Hippocampal formation (tissue), 2 donors: ENCODE measurements around the gene OR10S1.
"Not testable (repeated sequence)": the region's sequence is repeated elsewhere in the genome, so short reads cannot be mapped to it uniquely, and the experiment has no call there.

Source experiments
- DNase-seq, 2 donors: peaks; one replicate each; lab custom pipeline; 2025; lab: John Stamatoyannopoulos, UW

OR10S1 gene

DNA sequence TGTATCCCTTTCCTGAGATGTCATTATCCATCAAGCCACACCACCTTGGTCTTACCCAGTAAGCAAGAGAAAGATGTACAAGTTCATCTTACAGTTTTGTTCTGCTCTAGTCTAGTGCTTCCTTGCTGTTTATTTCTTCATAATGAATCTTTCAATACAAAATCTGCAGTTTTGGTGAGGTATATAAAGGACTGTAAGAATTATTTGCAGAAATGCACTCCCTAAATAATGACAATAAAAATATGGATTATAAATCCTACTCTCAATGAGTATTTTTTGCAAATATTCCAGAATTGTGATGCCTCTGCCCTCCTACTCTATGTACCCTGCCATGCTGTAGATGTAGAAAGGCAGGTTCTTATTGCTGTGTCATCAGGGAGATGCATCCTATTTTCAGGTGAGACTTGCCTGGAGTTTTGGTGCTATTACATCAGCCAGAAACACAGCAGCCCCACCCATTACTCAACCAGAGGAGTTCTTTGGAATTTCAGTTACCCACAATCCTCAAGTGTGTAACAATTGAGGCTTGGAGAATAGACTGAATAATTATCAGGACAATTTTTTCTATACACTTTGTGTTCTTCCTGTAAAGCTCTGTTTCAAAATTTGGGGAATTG, at the start of gene OR10S1:
TSS of gene OR10S1 (minus strand) at position 51 of the 617 bp plus-strand sequence. CDS start 117 bp downstream, outside the sequence.
- DNase-seq = no peak

GRCh38 chr11:124026498-124026897, 48.9 kb upstream of the OR10S1 start, which contains the start of gene OR10G8:
Gene OR10G8, plus strand, starts transcription at chr11:124026798. Its CDS starts 2,825 bp downstream, at chr11:124029623.
- no peak for DNase-seq

- DNase-seq = not testable (repeated sequence)
These were observed 38.3 kb upstream of the OR10S1 start for GRCh38 chr11:124015837-124016236.

- no peak for DNase-seq
These were observed 35.1 kb upstream of the OR10S1 start, which contains the start of gene OR10G4 for GRCh38 chr11:124012697-124013096. Gene OR10G4, plus strand, starts transcription at chr11:124012997. Its CDS starts 2,578 bp downstream, at chr11:124015575.

DNA sequence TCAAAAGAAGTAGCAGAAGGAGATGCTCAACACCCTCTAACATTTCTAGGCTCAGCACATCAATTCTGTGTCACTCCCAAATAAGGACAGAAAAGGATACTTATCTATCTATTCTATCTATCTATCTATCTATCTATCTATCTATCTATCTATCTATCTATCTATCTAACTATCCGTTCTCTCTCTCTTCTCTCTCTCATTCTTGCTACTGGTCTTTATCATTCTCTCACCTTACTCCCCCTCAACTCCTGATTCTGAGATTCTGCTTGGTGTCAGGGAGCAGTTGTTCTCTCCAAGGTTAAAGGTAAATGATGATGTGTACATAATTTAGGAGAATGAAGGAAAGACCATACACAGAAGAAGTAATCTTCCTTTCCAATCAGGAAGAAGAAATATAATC, 17.5 kb upstream of the OR10S1 start, which contains the start of gene OR10G6:
TSS of gene OR10G6 (minus strand) at position 43 of the 400 bp plus-strand sequence. CDS start at position 43, 0 bp downstream.
- DNase-seq = no peak

DNA sequence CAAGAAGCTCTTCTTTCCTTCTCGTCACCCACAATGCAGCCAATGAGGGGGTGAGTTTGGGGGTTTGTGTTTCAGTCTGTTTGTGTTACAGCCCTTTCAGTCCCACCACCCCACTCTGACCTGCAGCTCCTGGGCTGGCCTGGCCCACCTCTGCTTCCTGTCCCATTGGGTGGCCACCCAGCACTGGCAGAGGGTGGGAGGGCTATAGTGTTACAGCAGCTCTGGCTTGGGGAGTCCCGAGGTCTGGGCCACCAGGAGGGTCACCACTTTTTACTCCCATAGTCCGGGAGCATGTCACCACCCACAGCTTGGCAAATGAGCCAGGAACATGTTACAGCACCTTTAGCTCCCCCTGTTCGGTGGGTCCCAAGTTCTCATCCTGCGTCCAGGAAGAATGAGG, 1.7 kb upstream of the OR10S1 start:
- no peak for DNase-seq

DNA sequence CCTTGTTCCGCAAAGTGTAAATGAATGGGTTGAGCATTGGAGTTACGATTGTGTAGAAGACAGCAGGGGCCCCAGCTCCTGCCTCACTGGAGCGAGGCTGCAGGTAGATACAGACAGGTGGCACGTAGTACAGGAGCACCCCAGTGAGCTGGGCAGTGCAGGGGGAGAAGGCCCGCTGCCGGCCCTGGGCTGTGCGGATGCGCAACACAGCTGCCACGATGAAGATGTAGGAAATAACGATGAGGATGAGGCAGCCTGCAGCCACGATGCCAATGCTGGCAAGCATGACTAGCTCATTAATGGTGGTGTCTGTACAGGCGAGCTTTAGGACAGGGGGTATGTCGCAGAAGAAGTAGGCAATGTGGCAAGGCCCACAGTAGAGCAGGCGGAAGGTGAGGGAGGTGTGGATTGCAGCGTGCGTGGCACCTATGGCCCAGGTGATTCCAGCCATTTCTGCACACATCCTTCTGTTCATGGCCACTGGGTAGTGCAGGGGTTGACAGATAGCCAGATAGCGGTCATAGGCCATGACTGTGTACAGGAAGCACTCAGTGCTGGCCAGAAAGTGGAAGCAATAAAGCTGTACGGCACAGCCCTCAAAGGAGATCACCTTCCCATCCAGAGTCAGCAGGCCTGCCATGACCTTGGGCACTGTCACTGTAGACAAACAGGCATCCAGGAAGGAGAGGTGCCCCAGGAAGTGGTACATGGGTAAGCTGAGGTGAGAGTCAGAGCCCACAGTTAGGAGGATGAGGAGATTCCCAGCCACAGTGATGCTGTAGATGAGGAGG, 616 bp downstream of the OR10S1 start:
- no peak for DNase-seq

DNA sequence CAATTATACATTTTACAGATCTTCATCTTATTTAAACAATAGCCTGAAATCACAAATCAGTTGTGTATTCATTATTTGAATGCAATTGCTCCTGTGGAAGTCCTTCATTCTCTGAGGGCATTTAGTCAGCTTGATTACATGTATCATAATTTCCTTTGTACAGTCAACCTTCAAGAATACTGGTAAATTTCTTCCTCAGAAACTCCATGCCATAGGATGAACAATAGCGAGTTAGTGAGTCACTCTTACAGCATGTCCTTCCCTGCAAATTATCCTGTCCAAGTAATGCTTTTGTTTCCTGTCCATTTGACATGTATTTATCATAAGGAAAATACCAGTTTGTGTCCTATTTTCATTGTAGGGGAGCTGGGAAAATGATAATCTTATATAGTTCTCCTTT, 3.8 kb downstream of the OR10S1 start:
- DNase-seq = no peak

GRCh38 chr11:123956752-123957151, 20.8 kb downstream of the OR10S1 start:
- no peak for DNase-seq

GRCh38 chr11:123945132-123945531, 32.4 kb downstream of the OR10S1 start:
- DNase-seq = no peak

GRCh38 chr11:123943738-123944137, 33.8 kb downstream of the OR10S1 start, which contains the start of gene OR6T1:
Gene OR6T1, minus strand, starts transcription at chr11:123943838. Its CDS starts 0 bp downstream, at chr11:123943838.
- DNase-seq = no peak

GRCh38 chr11:123942413-123942812, 35.2 kb downstream of the OR10S1 start:
- DNase-seq = no peak

- no peak for DNase-seq
These were observed 38.3 kb downstream of the OR10S1 start, which contains the start of gene OR4D5 for GRCh38 chr11:123939317-123939716. Gene OR4D5, plus strand, starts transcription at chr11:123939617. Its CDS starts 0 bp downstream, at chr11:123939617.
